T-helper 1 cell treated with Interleukin-12 subunit alpha and Interleukin-12 subunit beta and Interleukin-4 antibody, amounts not matched to agents 30 ng/mL and 1 ng/mL, for 36 hours (primary cell): ENCODE measurements around the gene UBL7. TPM values are rescaled to one million over a fixed set of nuclear protein-coding genes. Genes with fewer than 3 reads are reported as not detected.

Experiments used
- intact Hi-C: fragments of 100-400 bp; cut with micrococcal nuclease; formaldehyde crosslinking; loops from one replicate; pipeline ENCODE4 v1.15.1; 2024
- total RNA-seq: library from RNA; stranded (reverse); gene quantifications from 2 replicates; pipeline ENCODE4 v1.2.3, GENCODE V29; 2022

UBL7 gene
- total RNA-seq, 1 donor from 2014 or later, result 43.0 TPM

GRCh38 chr15:74442604-74443003, 18.4 kb downstream of the UBL7 start:
- intact Hi-C loops, result no loop called here

DNA sequence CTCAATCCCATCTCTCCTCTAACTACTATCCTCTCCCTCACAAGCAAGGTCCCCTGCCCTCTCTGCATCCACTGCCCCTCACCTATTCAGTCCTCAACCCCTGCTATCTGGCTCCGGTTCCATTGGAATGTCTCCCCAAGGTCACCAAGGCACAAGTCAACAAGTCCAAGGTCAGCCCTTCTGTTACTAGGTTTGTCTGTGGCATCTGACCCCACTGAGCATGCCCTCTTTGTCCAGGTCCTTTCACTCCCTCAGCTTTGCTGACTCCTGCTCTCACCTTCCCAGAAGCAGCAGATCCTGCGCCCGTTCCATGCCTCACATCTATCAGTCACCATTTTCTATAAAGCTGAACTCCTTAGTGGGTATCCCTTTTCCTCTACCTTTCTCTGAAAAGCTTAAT, 18.9 kb downstream of the UBL7 start:
- intact Hi-C loops, result no loop called here

DNA sequence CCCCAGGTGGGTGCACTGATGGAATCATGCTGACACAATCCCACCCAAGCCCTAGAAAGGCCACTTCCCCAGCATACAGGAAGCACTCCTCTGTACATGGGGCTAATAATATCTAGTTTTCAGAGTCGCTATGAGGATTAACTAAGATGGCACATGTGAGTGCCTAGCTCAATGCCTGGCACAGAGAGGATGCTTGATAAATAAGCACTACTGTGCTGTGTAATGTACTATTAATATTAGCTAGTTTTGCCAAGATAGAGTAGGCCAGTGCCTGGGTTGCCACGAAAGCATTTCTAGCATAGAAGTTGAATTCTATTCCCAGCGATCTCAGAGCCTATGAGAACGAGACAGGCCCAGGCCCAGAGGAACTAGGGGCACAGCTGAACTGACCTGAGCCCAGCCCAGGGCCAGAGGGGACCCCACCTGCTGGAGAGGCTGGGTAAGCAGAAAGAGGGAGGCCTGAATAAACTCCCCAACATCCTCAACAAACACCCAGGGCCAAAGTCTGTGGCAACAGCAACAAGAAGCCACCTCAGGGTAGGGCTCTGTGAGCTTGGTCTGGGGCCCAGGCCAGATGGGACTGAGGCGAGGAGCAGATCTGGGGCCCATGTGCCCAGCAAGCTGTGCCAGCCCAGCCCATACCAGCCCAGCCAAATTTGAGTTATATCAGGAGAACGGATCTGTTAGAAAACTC, 19.6 kb downstream of the UBL7 start:
- intact Hi-C loops, result no loop called here

- intact Hi-C loops, result loop anchor here (1.0 to 10.0 kb wide), 6 partner anchors 22 to 346 kb away; partner anchors contain the start of genes CLK3, CSK and UBL7
Measured at GRCh38 chr15:74438721-74439316, 22.1 kb downstream of the UBL7 start.

DNA sequence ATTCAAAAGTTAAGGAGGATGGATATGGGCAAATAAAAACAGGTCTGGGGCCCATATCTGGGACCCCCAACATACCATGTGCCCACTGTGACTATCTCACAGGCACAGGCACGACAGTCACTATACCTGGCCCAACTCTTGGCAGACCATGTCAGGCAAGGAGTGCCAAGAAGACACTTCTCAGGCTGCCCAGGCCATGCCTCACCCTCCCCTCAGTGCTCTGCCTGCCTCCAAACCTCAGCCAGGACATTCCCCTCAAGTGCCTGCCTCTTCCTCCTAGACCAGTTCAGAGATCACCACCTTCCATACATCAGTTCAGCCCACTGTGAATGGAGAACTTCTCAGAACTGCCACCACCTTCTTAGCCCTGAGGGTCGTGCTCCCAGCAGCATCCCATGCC, 22.8 kb downstream of the UBL7 start:
- intact Hi-C loops, result loop anchor here (1.0 to 10.0 kb wide), 6 partner anchors 23 to 347 kb away; partner anchors contain the start of genes CLK3, CSK and UBL7

- intact Hi-C loops, result loop anchor here (1.0 to 10.0 kb wide), 2 partner anchors 27 to 350 kb away; partner anchors contain the start of genes CSK and UBL7
Measured at GRCh38 chr15:74434263-74435136, 26.5 kb downstream of the UBL7 start.

DNA sequence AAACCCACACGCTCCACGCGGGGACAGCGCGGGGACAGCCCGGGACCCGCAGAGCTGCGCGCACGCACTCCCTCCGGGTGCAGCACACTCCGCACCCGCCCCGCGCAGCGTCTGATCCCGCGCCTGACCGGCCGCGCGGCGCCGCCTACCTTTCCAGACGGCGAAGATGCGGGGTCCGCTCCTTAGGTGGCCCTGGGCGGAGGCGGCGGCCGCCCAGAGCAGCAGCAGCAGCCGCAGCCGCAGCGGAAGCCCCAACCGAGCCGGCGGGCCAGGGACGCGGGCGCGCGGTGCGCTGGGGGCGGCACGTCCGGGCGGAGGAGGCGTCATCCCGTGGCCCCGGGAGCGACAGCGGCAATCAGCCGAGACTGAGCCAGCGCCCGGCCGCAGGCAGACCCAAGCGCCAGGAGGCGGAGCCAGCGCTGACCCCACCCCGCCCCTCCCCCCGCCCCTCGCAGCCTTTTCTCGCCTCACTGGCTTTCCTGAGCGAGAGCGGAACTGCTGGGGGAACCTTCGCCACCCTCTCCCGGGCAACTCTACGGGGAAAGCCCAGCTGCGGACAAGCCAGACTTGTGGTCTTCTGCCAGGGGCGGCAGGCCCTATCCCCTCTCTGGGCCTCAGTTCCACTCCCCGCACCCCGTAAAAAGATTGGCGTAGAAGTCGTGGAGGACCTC, 27.2 kb downstream of the UBL7 start, which contains the start of gene SEMA7A:
Gene SEMA7A (minus strand): TSS at position 367 of the 671 bp plus-strand sequence. CDS start 40 bp downstream, at position 327.
- intact Hi-C loops, result loop anchor here (1.0 to 10.0 kb wide), 4 partner anchors 28 to 351 kb away; partner anchors contain the start of genes CSK and UBL7

DNA sequence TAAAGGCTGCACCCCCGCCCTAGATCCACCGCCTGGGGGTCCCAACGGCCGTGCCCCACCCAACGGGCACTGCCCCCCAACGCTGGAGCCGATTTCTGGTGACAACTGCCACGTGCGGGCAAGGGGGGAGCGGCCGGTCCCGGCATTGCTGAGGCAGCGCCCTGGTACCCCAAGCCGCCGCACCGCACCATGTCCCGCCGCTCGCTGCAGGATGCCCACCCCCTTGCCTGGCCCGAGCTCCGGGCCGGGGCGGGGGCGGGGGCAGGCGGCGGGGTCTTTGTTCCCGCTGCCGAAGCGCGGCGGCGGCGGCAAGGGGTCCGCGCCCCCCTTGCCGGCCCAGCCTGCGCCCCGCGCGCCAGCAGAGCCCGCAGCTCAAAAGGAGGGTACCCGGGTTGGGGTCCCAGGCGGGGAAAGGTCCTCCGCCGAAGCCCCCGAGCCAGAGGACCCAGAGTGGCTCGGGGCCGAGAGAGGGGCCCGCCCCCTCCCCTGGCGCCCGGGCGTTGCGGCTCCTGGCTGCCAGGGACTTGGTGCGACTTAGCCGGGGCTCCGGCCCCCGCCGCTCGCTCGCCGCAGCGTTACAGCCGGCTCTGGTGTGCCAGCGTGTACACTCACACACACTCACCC, 27.9 kb downstream of the UBL7 start:
- intact Hi-C loops, result loop anchor here (1.0 to 10.0 kb wide), 3 partner anchors 30 to 352 kb away; partner anchors contain the start of gene CSK

- intact Hi-C loops, result loop anchor here (10.0 kb wide), 1 partner anchor 352 kb away; the partner anchor contains the start of gene CSK
Measured at GRCh38 chr15:74432271-74432967, 28.5 kb downstream of the UBL7 start.

- intact Hi-C loops, result loop anchor here (10.0 kb wide), 1 partner anchor 353 kb away; the partner anchor contains the start of gene CSK
Measured at GRCh38 chr15:74431645-74432044, 29.3 kb downstream of the UBL7 start.

DNA sequence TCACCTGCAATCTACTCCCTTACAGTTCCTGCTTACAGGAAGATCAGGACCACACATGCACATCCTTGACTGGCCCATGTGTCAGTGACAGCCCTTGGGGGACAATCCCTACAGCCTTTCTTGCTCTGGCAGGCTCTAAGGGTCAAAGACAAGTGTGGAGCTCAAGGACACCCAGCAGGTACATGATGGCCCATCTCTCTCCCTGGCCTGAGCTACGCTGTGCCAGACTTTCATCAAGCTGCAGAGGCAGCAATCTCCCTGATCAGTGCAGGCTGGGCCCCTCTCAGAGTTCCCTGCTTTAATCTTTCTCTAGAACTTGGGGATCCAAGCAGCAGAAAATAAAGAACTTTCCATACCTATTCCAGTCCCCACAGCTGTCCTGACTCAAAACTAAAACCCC, 29.8 kb downstream of the UBL7 start:
- intact Hi-C loops, result loop anchor here (10.0 kb wide), 1 partner anchor 354 kb away; the partner anchor contains the start of gene CSK

DNA sequence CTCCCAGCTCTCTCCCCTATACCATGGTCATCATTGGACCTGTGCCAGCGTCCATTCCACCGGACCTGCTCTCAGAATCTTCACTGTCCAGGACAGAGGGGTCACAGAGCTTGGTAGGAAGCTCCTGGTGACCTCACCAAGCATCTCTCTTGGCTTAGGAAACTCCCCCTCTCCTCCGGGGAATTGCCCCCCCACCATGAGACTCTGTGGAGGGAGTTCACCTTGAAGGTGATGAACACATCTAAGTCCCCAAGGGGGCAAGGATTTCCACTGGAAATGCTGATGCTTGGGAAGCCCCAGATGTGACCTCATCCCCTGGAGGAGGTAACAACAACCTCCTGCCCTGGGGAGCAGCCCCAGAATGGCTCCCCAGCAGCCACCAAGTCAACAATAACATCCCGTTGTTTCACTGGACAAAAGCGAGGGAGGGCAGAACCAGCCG, 30.4 kb downstream of the UBL7 start:
- intact Hi-C loops, result loop anchor here (10.0 kb wide), 1 partner anchor 354 kb away; the partner anchor contains the start of gene CSK

GRCh38 chr15:74429781-74430400, 31.1 kb downstream of the UBL7 start:
- intact Hi-C loops, result loop anchor here (10.0 kb wide), 1 partner anchor 355 kb away; the partner anchor contains the start of gene CSK

GRCh38 chr15:74428970-74429780, 31.8 kb downstream of the UBL7 start:
- intact Hi-C loops, result no loop called here

GRCh38 chr15:74428442-74428787, 32.5 kb downstream of the UBL7 start:
- intact Hi-C loops, result no loop called here

DNA sequence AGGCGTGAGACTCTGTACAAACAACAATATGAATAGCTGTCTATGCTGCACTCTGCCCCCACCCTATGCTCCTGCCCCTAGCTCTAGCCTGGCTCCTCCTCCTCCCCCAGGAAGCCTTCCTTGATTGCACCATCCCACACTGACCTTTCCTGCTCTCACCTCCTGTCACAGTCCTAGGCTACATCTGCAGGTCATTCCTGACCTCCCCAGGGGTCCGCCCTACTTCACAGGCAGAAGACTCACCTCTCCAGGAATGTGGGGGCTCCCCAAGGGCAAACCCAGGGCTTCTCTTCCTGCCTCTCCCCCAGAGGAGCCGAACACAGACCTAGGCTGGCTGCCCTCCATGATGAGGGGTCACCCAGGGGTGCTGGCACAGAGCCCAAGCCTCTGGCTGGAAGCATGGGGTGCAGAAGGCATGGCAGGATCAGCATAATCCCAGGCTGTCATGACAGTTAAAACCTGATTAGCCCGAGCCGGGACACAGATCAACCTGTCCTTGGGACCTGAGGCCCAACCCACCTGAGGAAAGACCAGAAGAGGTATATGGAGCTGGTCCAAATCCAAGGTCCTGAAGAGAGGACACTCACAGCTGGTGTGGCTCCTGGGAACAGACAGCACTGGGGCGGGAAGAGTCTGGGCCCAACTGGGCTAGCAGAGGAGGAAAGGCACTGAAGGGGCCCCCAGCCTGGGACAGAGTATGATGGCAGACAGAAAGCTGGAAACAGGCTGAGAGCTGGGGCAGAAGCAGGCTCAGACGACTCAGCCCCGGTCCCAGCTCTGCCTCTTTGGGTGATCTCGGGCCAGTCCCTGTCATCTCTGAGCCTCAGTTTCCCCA, 33.1 kb downstream of the UBL7 start:
- intact Hi-C loops, result no loop called here
